ENCODE measurements around the gene MANSC4.

Gene MANSC4

GRCh38 chr12:27723212-27723611 is 56.8 kb downstream of the MANSC4 start:
- no peak overlapping the region for H3K27ac ChIP-seq
- TF ChIP-seq ZFX (IDR thresholded peaks at IDR 0.05) (no peak), CTCF (conservative IDR thresholded peaks at IDR 0.05) (no peak)

All from C4-2B (cell line).